Sigmoid colon (tissue), 4 donors: Measurements from ENCODE around the gene MAD1L1.

Experiments used
- EP300 ChIP-seq, 4 donors: sonication (generic); formaldehyde crosslinking; IDR thresholded peaks; one replicate each; pipeline ENCODE4 v1.6.1; 2017; ENCODE audit warnings: antibody characterized with exemption in 4 of 4
- POLR2A ChIP-seq, 2 donors: fragments of 450-650 bp; IDR thresholded peaks; one replicate each; pipeline ENCODE4 v1.6.1; 2016; ENCODE audit warnings: antibody characterized with exemption in 2 of 2, mild to moderate bottlenecking in 2 of 2, moderate library complexity in 2 of 2
- TF ChIP-seq, protein P1 (sequence below), 4 experiments: fragments of 450-650 bp in 3 of 4; fragments of 200-600 bp in 1 of 4; IDR thresholded peaks; one replicate each; pipeline ENCODE4 v1.5.1; 2016 to 2019; ENCODE audit warnings: antibody characterized with exemption in 4 of 4, mild to moderate bottlenecking in 3 of 4, moderate library complexity in 2 of 4

DNA sequence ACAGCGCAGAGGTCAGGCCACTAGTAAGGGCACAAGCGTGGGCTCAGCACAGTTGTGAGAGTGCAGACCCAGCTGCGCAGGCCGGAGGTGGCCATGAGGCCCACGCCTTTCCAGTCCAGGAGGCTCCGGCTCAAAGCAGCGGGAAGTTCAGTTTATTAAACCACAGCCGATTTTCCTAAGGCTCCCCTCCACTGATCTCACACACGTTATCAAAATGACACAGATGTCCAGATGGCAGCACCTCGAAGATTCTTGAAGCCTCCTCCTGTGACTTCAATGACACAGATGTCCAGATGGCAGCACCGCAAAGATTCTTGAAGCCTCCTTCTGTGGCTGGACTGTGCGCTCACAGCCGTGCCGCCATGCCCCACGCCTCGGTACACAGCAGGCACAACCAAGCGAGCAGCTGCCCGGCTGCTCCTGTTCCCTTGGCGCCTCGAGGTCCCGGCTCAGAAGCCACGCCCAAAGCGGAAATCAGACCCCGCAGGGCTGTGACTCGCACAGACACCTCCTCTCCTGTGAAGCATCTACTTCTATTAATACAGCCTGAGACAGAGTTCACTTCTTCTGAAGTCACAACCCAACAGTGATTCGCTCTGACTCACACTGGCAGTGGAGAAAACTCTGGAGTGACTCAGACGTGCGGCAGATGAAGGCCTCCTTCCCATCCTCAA lies 122.7 kb downstream of the MAD1L1 start:
- TF ChIP-seq, protein P1, sequence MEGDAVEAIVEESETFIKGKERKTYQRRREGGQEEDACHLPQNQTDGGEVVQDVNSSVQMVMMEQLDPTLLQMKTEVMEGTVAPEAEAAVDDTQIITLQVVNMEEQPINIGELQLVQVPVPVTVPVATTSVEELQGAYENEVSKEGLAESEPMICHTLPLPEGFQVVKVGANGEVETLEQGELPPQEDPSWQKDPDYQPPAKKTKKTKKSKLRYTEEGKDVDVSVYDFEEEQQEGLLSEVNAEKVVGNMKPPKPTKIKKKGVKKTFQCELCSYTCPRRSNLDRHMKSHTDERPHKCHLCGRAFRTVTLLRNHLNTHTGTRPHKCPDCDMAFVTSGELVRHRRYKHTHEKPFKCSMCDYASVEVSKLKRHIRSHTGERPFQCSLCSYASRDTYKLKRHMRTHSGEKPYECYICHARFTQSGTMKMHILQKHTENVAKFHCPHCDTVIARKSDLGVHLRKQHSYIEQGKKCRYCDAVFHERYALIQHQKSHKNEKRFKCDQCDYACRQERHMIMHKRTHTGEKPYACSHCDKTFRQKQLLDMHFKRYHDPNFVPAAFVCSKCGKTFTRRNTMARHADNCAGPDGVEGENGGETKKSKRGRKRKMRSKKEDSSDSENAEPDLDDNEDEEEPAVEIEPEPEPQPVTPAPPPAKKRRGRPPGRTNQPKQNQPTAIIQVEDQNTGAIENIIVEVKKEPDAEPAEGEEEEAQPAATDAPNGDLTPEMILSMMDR (IDR thresholded peaks at IDR 0.05), result no peak
- TF ChIP-seq EP300 (IDR thresholded peaks at IDR 0.05) (no peak), POLR2A (IDR thresholded peaks at IDR 0.05) (no peak)
